GM19397 (cell line): Measurements from ENCODE around the gene A4GALT.
"Not testable (repeated sequence)": the region's sequence is repeated elsewhere in the genome, so short reads cannot be mapped to it uniquely, and the experiment has no call there.

Experiments used
- ATAC-seq: cut with Tn5 transposase; IDR thresholded peaks from one replicate; pipeline ENCODE4 v1.9.1; 2021; ENCODE audit warnings: mild to moderate bottlenecking, moderate library complexity; ENCODE audit not compliant: unreplicated experiment

The A4GALT gene

DNA sequence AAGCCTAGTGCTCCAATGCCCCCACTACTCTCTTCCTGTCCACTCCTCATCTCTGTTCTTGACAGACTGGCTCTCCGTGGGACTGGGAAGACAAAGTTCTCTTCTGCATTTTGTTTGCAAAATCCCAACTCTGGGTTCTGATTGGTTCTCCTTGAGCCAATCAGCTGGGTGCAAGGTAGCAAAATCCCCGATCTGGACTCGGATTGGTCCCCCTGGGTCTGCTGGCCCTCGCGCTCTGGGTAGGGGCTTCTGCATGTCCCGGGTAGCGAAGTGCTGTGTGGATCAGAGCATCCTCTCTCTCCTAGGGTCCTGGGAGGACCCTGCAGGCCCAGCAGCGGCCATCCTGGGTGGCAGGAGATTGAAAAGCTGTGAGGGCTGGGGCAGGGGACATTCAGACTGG is 22.3 kb upstream of the A4GALT start:
- ATAC-seq = no peak

DNA sequence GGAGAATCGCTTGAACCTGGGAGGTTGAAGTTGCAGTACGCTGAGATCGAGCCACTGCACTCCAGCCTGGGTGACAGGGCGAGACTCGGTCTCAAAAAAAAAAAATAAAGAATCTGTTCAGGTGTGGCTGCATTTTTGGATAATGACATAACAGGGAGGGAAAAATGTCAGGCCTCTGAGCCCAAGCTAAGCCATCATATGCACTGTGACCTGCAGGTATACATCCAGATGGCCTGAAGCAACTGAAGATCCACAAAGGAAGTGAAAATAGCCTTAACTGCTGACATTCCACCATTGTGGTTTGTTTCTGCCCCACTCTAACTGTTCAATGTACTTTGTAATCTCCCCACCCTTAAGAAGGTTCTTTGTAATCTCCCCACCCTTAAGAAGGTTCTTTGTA is 19.6 kb upstream of the A4GALT start:
- not testable (repeated sequence) for ATAC-seq

DNA sequence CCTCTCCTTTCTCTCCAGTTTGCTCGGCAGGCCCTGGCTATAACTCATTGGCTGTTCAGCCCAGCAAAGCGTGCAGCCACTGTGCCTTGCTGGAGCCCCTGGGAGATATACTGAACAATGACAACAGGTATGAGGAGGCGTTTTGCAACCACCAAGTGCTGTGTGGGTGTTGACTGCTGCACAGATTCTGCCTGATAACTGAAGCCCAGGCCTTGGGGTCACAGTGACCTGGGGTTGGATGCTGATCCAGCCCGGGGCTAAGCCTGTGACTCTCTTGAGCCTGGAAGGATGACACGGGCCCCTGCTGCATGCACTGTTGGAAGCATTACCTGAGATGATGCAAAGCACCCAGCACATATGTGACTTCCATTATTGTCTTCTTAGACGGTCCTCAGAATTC is 13.7 kb upstream of the A4GALT start:
- no peak for ATAC-seq

- ATAC-seq = not testable (repeated sequence)
These were observed 12.7 kb upstream of the A4GALT start for GRCh38 chr22:42733394-42733793.

- no peak for ATAC-seq
These were observed 11.4 kb upstream of the A4GALT start for GRCh38 chr22:42732081-42732480.

DNA sequence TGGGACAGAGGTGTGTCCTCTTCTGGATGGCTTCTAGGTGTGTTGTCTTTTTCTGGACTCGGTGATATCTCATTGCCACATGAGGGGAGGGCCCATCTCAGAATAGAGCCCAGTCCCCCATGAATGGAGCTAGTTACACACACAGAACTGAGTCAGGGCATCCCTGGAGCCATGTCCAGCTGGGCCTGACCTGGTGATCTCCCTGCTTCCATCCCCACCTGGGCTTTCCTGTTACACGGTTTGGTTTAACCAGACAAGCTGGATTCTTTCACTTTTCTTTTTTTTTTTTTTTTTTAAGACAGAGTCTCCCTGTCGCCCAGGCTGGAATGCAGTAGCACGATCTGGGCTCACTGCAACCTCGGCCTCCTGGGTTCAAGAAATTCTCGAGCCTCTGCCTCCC is 6.1 kb upstream of the A4GALT start:
- no peak for ATAC-seq

- ATAC-seq = no peak
These were observed 5.1 kb upstream of the A4GALT start for GRCh38 chr22:42725606-42726355.

DNA sequence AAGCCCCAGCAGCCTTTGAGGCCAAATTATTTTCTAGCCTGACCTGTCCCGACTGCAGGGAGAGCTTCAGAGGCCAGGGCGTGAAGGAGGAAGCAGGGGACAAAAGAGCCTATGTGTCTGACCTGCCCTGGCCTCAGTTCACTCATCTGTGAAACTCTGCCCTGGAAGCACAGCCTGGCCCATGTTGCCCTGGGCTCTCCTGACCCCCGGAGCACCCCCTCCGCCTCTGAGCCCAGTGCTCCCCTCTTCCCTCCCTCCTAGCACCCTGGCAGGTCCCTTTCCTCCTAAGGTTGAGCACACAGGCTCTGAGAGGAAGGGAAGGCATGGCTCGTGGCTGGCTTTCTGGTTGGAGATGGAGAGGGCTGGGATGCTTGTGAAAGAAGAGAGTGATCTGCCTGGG is 3.4 kb upstream of the A4GALT start:
- no peak for ATAC-seq

DNA sequence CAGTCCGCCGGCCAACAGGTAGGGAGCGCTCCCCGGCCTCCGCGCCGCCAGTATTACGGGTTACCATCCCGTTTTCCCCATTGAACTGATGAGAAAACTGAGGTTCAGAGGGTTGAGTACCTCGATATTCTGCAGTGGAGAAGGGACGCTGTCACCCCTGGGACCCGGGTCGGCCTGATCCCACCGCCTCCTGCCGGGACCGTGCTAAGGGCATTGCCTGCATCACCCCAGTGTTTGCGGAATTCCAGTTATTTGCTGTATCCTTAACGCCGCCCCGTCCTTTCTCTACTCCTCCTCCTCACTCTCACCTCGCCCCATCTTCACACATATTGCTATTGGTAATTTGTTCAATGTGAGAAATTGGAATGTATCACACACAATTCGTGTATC is 370 bp upstream of the A4GALT start:
- ATAC-seq = no peak

- no peak for ATAC-seq
These were observed 911 bp downstream of the A4GALT start for GRCh38 chr22:42719656-42720262.

DNA sequence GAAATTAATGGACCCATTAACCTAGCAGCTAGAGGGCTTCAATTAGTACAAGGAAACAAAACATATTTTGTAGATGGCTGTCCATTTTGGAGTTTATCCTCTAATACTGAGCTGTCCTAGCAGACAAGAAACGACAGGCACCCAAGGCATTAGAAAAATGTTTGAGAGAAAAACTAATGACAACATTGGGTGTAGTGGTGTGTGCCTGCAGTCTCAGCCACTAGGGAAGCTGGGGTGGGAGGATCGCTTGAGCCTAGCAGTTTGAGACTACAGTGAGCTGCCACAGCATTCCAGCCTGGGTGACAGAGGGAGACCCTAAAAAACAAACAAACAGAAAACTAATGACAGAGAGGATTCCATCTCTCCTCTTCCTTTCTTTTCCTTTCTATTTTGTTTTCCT is 1.5 kb downstream of the A4GALT start:
- ATAC-seq = no peak

GRCh38 chr22:42717197-42717928 is 3.3 kb downstream of the A4GALT start:
- peak; percentile 7 for ATAC-seq

DNA sequence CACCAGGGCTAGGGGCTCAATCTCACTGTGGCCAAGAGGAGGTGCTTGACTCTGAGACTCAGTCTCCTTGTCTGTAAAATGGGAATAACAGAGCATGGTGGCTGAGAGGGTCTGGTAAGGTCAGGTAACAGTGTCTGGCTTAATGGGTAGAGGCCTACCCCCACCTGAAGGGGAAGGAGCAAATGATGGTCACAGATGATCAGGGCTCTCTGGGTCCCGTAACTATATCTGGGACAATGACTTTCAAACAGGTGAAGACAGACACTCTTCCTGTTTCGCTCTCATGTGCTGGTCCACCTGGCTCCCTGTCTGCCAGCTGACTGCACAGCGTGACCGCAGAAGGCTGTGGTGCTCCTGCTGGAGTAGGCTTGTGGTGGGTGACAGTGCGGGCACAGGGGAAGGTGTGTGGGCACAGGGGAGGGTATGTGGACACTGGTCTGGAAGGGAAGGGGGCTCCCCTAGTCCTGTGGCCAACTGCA is 4.0 kb downstream of the A4GALT start:
- ATAC-seq = peak; percentile 39

DNA sequence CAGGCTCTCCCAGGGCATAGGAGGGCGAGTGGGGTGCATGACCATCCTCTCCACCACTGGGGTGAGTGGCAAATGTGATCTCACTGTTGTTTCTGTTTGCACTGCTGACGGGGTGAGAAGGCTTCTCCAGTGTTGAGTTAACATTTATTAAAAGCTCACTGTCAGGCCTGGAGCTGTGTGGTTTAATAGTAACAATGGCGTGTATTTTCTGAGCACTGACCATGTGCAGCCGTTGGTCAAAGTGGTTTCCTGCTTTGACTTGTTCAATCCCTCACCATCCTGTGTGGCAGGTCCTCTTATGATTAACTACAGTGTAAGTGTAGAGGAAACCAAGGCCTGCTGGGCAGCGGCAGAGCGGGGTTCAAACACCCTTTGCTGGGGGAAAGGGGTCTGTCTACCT is 4.4 kb downstream of the A4GALT start:
- peak; percentile 32 for ATAC-seq

GRCh38 chr22:42714768-42715390 is 5.8 kb downstream of the A4GALT start:
- no peak for ATAC-seq

DNA sequence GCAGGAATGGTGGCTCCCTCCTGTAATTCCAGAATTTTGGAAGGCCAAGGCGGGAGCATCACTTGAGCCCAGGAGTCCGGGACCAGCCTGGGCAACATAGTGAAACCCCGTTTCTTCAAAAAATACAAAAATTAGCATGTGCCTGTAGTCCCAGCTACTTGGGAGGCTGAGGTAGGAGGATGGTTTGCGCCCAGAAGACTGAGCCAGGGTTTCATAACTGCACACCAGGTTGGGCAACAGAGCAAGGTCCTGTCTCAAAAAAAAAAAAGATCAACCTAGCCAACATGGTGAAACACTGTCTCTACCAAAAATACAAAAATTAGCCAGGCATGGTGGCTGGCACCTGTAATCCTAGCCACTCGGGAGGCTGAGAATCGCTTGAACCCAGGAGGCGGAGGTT is 6.4 kb downstream of the A4GALT start:
- ATAC-seq = no peak

DNA sequence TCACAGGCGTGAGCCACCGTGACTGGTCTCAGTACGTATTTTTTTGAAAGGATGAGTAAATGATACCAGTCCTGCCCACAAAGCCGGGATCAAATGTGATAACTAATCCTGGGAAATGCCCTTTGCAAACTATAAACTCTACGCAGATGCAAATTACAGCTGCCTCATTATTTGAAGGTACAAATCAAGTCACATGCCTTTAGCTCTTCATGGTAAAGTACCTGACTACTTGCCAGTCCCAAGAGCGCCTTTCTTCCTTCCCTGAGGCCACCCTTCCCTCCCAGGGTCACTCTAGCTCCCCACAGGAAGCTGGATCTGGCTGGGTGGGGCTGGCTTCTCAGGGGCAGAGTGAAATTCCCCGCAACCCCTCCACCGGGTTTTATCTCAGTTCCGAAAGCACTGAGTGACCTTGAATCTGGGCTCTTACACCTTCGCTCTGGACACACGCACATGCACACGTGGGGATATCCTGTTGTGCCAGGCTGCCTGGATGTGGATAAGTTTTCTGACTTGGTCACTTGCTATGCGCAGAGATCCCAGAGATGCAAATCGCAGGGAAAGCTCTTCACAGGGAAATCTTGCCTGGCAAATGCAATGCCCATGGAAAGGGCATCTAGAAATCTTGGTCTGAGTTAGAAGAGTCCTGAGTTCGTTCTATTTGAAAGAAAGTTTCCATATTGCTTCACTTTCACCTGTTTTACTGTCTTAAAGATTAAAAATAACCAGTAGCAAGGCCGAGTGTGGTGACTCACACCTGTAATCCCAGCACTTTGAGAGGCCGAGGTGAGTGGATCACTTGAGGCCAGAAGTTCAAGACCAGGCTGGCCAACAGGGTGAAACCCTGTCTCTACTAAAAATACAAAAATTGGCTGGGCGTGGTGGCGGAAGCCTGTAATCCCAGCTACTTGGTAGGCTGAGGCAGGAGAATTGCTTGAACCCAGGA is 8.5 kb downstream of the A4GALT start:
- no peak for ATAC-seq

DNA sequence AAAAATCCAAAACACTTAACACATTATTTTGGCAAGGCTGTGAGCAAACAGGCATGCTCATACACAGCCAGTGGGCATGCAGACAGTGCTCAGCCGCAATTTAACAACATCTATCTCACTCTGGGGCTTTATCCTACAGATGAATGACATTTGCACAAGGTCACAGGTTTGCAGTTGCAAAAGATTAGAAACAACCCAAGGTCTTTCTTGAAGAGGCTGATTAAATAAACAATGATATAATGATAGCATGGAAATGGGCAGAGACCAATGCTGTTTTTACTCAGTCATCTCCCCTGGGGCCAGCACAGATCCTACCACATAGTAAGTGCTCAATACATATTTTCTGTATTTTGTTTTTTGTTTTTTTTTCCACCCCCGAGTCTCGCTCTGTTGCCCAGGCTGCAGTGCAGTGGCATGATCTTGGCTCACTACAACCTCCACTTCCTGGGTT is 9.4 kb downstream of the A4GALT start:
- no peak for ATAC-seq

DNA sequence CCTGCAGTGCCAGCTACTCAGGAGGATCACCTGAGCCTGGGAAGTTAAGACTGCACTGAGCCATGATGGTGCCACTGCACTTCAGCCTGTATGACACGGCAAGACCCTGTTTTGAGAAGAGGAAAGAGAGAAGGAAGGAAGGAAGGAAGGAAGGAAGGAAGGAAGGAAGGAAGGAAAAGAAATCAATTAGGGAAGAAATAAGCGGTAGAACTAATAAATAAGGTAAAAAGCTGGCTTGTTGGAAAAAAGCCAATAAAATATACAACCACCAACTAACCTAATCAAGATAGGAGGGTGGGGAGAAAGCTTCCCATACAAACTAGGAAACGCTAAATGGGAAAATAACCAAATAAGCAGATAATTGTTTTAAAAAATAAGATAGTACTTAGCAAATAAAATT is 12.3 kb downstream of the A4GALT start:
- ATAC-seq = no peak

DNA sequence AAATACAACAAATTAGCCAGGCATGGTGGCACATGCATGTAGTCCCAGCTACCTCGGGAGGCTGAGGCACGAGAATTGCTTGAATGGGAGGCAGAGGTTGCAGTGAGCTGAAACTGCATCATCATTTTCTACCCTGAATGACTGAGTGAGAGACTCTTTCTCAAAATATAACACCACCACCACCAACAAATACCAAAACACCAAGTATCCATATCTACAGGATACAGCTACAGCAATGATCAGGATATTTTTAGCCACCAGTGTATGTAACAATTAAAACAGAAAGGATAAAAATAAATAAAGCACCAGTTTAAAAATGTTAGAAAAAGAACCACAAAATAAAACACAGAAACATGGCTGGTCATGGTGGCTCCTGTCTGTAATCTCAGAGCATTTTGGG is 13.2 kb downstream of the A4GALT start:
- ATAC-seq = no peak
